Measurements from ENCODE around the gene PATJ.
"Not testable (repeated sequence)": the region's sequence is repeated elsewhere in the genome, so short reads cannot be mapped to it uniquely, and the experiment has no call there.

The PATJ gene

DNA sequence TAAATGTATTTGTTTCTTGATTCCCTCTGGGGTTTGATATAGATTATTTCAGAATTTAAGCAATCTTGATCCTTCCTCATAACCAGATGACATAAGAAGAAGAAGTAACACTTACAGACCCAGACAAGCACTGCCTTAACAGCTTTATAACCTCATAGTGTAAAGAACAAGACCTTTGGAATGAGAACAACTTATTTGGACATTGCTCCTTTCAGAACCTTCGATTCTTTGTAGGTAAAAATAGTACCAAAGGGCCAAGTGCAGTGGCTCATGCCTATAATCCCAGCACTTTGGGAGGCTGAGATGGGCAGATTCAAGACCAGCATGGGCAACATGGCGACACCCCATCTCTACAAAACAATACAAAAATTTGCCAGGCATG, 32.4 kb upstream of the PATJ start:
- Histone ChIP-seq H3K4me3 (ENCODE audit: insufficient read depth, low read length, poor library complexity, severe bottlenecking) (no peak overlapping the region), H3F3A (ENCODE audit: insufficient read depth) (no peaks in the 10 kb centered on the region), H3K27ac (ENCODE audit: low read depth, low read length) (no peak overlapping the region), H4K20me1 (ENCODE audit: low read depth, low read length) (no peaks in the 10 kb centered on the region), H3K79me2 (ENCODE audit: insufficient read depth, low read length) (peaks cover 32% of the 10 kb centered on the region), H3K27me3 (ENCODE audit: low read length) (no peaks in the 10 kb centered on the region), H3K9ac (ENCODE audit: low read length) (no peak overlapping the region), H3K9me2 (replicated peaks; ENCODE audit: insufficient read depth, low read length) (no peaks in the 10 kb centered on the region), H3K4me2 (ENCODE audit: low read depth, low read length, poor library complexity, severe bottlenecking) (no peak overlapping the region), H3K9me3 (ENCODE audit: insufficient read depth, low read length) (no peaks in the 10 kb centered on the region), H3K36me3 (ENCODE audit: low read length) (peaks cover 11% of the 10 kb centered on the region; the same call in 1 of the 2 replicates), H2AFZ (ENCODE audit: low read depth, low read length, severe bottlenecking) (no peak overlapping the region)
- TF ChIP-seq CTCF (IDR thresholded peaks at IDR 0.05; ENCODE audit: insufficient read depth, low read length, poor library complexity, severe bottlenecking) (no peak), EZH2phosphoT487 (conservative IDR thresholded peaks at IDR 0.05; ENCODE audit: low read length) (no peak)

DNA sequence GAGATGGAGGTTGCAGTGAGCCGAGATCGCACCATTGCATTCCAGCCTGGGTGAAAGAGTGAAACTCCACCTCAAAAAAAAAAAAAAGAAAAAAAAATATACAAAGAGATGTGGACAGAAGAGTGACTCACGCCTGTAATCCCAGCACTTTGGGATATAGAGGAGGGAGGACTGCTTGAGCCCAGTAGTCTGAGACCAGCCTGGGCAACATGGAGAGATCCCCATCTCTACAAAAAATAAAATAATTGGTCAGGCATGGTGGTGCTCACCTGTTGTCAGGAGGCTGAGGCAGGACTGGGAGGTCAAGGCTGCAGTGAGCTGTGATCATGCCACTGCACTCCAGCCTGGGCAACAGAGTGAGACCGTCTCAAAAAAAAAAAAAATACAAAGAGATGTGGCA, 31.0 kb upstream of the PATJ start:
- not testable (repeated sequence) for H3F3A ChIP-seq (ENCODE audit: insufficient read depth); H3K9me2 ChIP-seq (replicated peaks; ENCODE audit: insufficient read depth, low read length); H4K20me1 ChIP-seq (ENCODE audit: low read depth, low read length); H3K9me3 ChIP-seq (ENCODE audit: insufficient read depth, low read length); H3K4me2 ChIP-seq (ENCODE audit: low read depth, low read length, poor library complexity, severe bottlenecking); H3K4me3 ChIP-seq (ENCODE audit: insufficient read depth, low read length, poor library complexity, severe bottlenecking); H3K27me3 ChIP-seq (ENCODE audit: low read length); H2AFZ ChIP-seq (ENCODE audit: low read depth, low read length, severe bottlenecking); H3K9ac ChIP-seq (ENCODE audit: low read length); H3K27ac ChIP-seq (ENCODE audit: low read depth, low read length)
- Histone ChIP-seq H3K36me3 (ENCODE audit: low read length) (peaks cover 11% of the 10 kb centered on the region; the same call in 1 of the 2 replicates), H3K79me2 (ENCODE audit: insufficient read depth, low read length) (peaks cover 38% of the 10 kb centered on the region)

DNA sequence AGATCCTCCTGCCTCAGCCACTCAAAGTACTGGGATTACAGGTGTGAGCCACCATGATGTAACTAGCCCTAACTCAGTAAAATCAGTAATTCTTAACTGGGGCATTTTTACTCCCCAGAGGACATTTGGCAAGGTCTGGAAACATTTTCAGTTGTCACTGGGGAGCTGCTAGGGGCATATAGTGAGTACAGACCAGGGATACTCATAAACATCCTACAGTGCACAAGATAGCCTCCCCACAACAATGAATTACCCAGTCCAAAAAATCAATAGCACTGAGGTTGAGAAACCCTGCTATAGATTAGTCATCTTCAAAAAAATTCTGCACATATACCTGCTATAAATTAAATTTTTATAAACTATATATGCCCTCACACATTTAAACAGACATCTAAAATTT, 30.3 kb upstream of the PATJ start:
- H3K4me2 ChIP-seq (ENCODE audit: low read depth, low read length, poor library complexity, severe bottlenecking) = no peak overlapping the region
- H2AFZ ChIP-seq (ENCODE audit: low read depth, low read length, severe bottlenecking) = no peak overlapping the region
- H3K27ac ChIP-seq (ENCODE audit: low read depth, low read length) = no peak overlapping the region
- TF ChIP-seq EZH2phosphoT487 (conservative IDR thresholded peaks at IDR 0.05; ENCODE audit: low read length) (no peak), CTCF (IDR thresholded peaks at IDR 0.05; ENCODE audit: insufficient read depth, low read length, poor library complexity, severe bottlenecking) (no peak)
- H3K4me3 ChIP-seq (ENCODE audit: insufficient read depth, low read length, poor library complexity, severe bottlenecking) = no peak overlapping the region
- no peaks in the 10 kb centered on the region for H3F3A ChIP-seq (ENCODE audit: insufficient read depth)
- H3K27me3 ChIP-seq (ENCODE audit: low read length) = no peaks in the 10 kb centered on the region
- peaks cover 43% of the 10 kb centered on the region for H3K79me2 ChIP-seq (ENCODE audit: insufficient read depth, low read length)
- H3K36me3 ChIP-seq (ENCODE audit: low read length) = peaks cover 14% of the 10 kb centered on the region; the same call in 1 of the 2 replicates
- H3K9me3 ChIP-seq (ENCODE audit: insufficient read depth, low read length) = no peaks in the 10 kb centered on the region
- H3K9me2 ChIP-seq (replicated peaks; ENCODE audit: insufficient read depth, low read length) = no peaks in the 10 kb centered on the region
- H4K20me1 ChIP-seq (ENCODE audit: low read depth, low read length) = no peaks in the 10 kb centered on the region
- H3K9ac ChIP-seq (ENCODE audit: low read length) = no peak overlapping the region

- not testable (repeated sequence) for H3K27ac ChIP-seq (ENCODE audit: low read depth, low read length)
Measured at GRCh38 chr1:61718996-61719663, 23.1 kb upstream of the PATJ start.

More at GRCh38 chr1:61718996-61719663, 23.1 kb upstream of the PATJ start:
- not testable (repeated sequence) for H3K9me3 ChIP-seq (ENCODE audit: insufficient read depth, low read length); H4K20me1 ChIP-seq (ENCODE audit: low read depth, low read length); H3K4me2 ChIP-seq (ENCODE audit: low read depth, low read length, poor library complexity, severe bottlenecking); H3K9ac ChIP-seq (ENCODE audit: low read length); H3K36me3 ChIP-seq (ENCODE audit: low read length); H3K9me2 ChIP-seq (replicated peaks; ENCODE audit: insufficient read depth, low read length); H3F3A ChIP-seq (ENCODE audit: insufficient read depth); H2AFZ ChIP-seq (ENCODE audit: low read depth, low read length, severe bottlenecking); H3K4me3 ChIP-seq (ENCODE audit: insufficient read depth, low read length, poor library complexity, severe bottlenecking); H3K27me3 ChIP-seq (ENCODE audit: low read length)
- H3K79me2 ChIP-seq (ENCODE audit: insufficient read depth, low read length) = peaks cover 68% of the 10 kb centered on the region

Data from SU-DHL-6 (cell line).